HG03135 (cell line): ENCODE results near the gene SLC6A7.

Experiments used
- ATAC-seq: cut with Tn5 transposase; IDR thresholded peaks from one replicate; pipeline ENCODE4 v1.9.1; 2021; ENCODE audit warnings: mild to moderate bottlenecking, moderate library complexity; ENCODE audit not compliant: unreplicated experiment

SLC6A7 gene

GRCh38 chr5:150172556-150172955, 17.3 kb upstream of the SLC6A7 start:
- ATAC-seq, result no peak

- ATAC-seq, result no peak
These were observed 16.7 kb upstream of the SLC6A7 start for GRCh38 chr5:150173161-150173560.

GRCh38 chr5:150174285-150174684, 15.6 kb upstream of the SLC6A7 start:
- no peak for ATAC-seq

- ATAC-seq, result no peak
These were observed 14.8 kb upstream of the SLC6A7 start for GRCh38 chr5:150175076-150175475.

GRCh38 chr5:150175536-150175935, 14.3 kb upstream of the SLC6A7 start:
- no peak for ATAC-seq

DNA sequence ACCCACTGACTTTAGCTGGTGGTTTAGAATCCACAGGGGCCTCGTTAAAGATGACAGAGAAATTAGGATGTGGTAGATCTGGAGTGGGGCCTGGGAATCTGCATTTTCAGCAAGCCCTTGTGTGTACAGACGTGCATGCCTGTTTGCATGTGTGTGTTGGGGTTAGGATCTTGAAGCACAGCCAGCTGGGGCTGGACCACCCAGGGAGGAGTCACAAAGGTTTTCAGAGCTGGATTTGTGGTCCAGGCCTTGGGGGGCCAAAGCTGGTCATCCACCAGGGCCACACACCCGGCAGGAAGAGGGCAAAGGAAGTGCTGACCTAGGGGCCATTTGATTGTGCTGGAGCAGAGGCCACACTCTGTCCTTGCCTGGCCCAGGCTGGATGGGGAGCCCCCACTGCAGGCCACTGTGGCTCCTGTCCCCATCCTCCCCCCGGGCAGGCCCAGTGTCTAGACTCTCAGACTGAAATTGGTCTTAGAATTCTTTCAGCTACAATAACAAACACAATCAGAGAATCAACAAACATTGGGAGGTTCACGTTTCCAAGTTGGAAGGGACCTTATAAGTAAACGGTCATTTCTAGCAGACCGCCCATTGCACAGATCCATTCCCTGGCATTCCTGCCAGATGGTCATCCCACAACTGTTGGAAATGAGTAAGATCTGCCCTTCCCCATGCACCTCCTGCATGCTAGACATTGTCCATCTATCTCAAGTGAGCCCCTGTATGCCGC, 13.0 kb upstream of the SLC6A7 start:
- no peak for ATAC-seq

- ATAC-seq, result no peak
These were observed 12.1 kb upstream of the SLC6A7 start for GRCh38 chr5:150177721-150178120.

GRCh38 chr5:150178262-150178661, 11.6 kb upstream of the SLC6A7 start:
- ATAC-seq, result no peak

DNA sequence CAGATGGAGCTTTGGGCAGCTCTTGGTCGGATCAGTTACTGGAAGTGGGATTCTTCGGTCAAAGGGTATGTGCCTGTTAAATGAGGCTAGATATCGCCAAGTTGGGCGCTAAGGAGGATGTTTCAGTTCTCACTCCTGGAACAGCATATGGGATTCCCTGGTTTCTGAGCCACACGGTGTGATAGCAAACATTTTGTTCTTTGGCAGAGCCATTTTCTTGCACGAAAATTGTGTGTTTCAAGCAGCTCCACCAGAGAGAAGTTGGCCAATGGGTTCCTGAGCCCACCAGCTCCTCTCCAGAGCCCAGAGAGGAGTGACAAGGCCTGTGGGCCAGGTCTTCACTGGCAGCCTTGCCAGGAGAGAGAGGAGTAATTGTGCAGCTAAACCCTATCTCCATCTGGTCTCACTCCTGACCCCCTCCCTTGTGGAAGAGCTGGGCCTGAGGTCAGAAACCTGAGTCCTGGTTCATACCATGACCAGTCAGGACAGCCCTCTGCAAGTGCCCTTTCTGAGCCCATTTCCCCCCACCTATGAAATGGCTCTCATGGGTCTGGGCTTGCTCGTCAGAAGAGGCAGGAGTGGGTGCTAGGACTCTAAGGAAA, 10.7 kb upstream of the SLC6A7 start:
- no peak for ATAC-seq

DNA sequence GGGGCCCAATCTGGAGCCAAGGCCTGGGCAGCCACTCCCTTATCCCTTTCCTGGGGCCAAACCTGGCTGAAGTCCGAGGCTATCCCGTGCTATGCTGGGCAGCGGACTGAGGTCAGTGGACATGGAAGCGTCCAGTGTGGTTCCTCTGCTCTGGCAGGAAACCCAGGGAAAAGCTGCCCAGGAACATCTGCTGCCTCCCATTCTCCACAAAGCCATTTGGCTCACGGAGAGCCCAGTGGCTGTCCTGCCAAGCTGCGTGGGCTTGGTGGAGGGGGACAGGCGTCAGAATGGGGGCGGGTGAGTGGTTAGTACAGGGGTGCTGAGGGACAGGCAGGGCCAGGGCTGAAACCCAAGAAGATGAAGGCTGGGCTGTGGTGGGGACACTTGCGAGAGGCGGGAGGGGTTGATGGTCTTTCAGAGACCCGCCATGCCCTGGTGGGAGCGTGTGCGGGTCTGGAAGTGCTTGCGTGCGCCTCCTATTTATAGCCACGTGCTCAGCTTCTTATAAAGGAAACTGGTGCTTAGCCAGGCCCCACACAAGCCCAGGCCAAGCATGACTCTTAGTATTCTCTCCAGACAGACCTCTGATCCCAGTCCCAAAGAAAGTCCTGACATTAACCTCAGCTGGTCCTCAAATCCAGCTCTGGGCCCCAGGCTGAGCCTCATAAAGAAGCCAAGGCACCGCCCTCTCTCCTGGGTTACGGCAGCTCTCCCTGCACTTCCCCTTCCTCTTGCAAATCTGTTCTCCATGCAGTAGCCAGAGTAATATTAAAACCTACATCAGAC, 9.4 kb upstream of the SLC6A7 start:
- ATAC-seq, result no peak

DNA sequence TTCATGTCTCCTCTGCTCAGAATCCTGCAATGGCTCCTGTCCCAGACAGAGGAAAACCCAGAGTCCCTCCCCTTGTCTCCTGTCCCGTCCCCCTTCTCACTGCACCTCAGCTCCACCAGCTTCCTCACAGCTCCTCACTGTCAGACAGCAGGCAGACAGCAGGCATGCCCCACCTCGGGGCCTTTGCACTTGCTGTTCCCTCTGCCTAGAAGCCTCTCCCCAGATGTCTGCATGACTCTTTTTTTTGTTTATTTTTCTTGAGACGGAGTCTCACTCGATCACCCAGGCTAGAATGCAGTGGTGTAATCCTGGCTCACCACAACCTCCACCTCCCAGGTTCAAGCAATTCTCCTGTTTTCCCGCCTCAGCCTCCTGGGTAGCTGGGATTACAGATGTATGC, 8.8 kb upstream of the SLC6A7 start:
- ATAC-seq, result no peak

DNA sequence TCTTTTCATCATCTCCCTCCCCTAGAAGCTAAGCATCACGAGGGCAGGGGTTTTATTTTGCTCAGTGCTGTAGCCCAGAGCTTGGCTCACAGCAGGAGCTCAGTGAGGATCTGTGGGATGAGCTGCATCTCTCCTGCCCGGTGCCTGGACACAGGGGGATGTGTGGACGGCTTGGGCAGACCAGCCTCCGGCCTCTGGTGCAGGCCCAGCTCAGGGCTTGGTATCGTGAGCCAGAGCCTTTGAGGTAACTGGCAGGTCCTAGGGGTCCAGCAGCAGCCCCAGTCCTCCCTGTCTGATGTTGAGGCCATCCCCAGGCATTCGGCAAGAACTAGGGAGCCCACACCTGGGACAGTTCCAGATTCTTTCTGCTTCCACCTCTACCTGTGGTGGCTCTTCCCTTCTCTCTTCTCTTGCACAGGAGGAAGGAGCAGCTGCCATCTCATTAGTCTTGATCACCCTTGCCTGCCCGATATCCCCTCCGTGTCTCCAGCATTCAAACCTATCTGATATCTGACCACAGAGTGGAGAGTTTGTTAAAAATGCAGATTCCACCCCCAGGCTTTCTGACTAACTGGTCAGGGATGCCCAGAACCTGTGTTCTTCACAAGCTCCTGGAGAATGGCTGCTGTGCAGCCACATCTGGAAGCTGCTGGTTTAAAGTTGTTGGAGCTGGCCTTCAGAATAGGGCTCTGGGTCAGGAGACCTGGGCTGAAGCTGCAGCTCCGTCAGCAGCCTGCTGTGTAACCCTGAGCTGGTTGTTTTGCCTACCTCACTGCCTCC, 7.9 kb upstream of the SLC6A7 start:
- ATAC-seq, result no peak

- no peak for ATAC-seq
These were observed 7.1 kb upstream of the SLC6A7 start for GRCh38 chr5:150182774-150183173.

GRCh38 chr5:150183436-150183835, 6.4 kb upstream of the SLC6A7 start:
- ATAC-seq, result no peak

GRCh38 chr5:150184006-150184405, 5.9 kb upstream of the SLC6A7 start:
- no peak for ATAC-seq

DNA sequence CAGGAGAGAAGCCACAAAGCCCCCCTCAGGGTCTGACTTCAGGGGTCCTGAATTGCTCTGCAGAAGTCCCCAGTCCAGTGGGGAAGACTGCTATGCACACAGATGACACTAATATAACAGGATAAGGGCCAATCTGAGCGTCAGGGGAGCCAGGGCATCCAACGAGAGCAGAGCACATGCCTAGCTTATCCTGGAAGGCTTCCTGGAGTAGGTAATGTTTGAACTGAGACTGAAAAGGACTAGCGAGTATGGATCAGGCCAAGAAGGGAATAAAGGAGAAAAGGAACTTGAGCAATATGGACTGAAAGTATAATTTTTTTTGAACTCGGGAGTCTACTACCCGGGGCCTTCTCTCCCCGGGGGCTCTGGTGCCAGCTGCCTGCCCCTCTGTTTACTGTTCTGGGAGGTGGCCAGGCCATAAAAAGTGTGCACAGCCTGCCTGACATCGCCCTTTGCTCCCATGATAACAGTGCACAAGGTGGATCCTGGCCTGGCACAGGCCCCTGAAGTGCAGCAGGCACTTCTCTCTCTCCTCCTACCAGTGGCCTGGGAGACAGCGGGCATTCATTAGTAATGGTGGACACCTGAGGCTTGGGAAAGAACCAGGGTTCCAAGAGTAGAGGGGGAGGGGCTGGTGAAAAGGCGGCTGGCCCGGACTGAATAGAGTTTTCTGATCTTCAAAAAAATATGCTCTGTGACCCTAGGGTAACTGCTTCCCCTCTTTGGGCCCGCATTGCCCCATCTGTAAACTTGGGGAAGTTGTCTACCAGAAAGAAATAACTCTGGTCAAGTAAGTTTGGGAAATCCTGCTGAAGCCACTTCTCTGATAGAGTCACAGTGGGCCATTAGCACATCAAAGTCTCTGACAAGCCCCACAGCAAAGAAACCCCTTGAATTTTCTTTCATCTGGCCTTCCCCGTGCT, 4.6 kb upstream of the SLC6A7 start:
- ATAC-seq, result no peak

GRCh38 chr5:150186137-150186536, 3.7 kb upstream of the SLC6A7 start:
- no peak for ATAC-seq

DNA sequence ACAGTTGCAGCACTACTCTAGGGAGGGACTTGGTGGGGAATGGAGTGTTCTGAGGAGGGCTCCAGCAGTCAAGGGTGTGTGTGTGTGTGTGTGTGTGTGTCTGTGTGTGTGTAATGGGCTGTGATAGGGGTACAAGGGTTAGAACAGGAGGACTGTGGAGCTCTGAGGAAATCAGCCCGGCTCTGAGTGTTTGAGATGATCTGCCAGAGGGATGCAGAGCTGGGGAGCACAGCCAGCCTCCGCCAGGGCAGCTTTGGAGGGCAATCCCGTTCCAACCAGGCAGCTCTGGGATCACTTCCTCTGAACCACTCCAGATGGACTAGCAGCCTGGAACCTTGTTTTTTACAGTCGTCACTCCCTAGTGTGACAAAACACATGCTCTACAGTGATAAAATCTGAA, 3.0 kb upstream of the SLC6A7 start:
- ATAC-seq, result no peak

DNA sequence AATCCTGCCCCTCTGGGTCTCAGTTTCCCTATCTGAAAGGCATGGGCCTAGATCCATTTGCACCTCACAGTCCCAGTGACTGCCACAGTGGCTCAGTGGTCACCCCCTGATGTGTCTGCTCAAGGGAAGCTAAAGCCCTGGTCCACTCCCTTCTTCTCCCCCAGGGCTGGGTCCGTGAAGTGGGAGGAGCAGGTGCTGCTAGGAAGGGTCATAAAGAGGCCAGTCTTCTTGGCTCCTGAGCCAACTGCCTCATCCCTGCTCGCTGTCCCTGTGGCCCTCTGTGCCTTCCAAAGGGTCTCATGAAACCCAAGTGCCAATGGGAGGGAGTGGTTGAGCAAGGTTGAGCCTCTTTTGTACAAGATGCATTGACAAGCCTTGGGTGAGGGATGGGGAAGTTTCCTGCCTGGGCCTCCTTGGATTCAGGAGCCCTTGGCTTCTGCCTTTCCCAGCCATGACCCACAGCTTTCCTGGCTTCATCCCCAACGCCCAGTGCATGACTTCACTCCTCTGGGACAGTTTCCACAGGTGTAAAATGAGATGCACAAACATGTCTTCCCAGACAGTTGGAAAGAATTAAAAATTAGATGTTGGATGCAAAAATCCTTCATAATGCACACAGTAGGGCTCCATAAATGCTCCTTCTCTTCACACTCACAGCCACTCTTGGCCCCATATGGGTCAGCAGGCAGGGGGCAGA, 1.6 kb upstream of the SLC6A7 start:
- ATAC-seq, result no peak

- no peak for ATAC-seq
These were observed 536 bp upstream of the SLC6A7 start for GRCh38 chr5:150189326-150189725.
